ENCODE measurements around the gene IQGAP2. TPM values are rescaled to one million over a fixed set of nuclear protein-coding genes. Genes with fewer than 3 reads are reported as not detected.

Gene IQGAP2
- total RNA-seq, 1 donor = 1.2 TPM

DNA sequence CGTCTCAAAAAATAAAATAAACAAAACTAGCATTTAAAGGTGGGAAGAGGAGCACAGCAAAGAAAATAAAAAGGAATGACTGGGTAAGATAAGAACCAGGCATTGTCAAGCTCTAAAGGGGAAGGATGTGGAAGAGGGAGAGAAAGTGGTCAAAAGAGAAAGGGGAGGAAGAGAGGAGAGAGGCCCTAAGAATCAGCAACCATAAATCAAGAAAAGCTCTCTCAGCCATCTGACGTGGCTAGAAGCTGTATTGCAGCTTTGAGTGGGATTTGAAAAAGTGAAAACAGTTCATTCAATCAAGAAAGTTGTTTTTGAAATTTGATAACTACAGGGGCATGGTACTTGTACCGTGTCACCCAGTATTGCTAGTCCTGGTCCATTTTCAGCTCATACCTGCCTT lies 267.4 kb downstream of the IQGAP2 start:
- DNase-seq (ENCODE audit: low read depth) = no peak
- no peak overlapping the region for H3K4me3 ChIP-seq (ENCODE audit: low read depth, low read length)
- TF ChIP-seq, protein P1, sequence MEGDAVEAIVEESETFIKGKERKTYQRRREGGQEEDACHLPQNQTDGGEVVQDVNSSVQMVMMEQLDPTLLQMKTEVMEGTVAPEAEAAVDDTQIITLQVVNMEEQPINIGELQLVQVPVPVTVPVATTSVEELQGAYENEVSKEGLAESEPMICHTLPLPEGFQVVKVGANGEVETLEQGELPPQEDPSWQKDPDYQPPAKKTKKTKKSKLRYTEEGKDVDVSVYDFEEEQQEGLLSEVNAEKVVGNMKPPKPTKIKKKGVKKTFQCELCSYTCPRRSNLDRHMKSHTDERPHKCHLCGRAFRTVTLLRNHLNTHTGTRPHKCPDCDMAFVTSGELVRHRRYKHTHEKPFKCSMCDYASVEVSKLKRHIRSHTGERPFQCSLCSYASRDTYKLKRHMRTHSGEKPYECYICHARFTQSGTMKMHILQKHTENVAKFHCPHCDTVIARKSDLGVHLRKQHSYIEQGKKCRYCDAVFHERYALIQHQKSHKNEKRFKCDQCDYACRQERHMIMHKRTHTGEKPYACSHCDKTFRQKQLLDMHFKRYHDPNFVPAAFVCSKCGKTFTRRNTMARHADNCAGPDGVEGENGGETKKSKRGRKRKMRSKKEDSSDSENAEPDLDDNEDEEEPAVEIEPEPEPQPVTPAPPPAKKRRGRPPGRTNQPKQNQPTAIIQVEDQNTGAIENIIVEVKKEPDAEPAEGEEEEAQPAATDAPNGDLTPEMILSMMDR (IDR thresholded peaks at IDR 0.05; ENCODE audit: insufficient read depth, low read length) = no peak

DNA sequence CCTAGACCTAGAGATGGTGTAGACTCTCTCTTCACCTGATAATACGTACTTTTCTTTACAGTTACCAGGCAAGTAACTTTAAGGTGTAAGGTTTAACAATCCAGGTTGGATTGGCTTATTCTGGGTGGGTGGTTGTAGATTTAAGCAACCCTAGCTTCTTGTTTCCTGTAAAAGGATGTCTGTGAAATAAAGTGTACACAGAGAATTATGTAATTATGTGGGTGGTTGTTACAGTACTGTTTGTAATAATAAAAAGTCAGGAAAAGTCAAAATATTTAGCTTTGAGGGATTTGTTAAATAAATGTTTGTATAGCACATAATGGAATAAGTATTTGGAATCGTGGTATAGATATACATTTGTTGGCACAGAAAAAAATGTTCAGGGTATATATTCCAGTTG lies 269.2 kb downstream of the IQGAP2 start:
- DNase-seq (ENCODE audit: low read depth) = no peak
- H3K4me3 ChIP-seq (ENCODE audit: low read depth, low read length) = no peak overlapping the region
- TF ChIP-seq, protein P1 (IDR thresholded peaks at IDR 0.05; ENCODE audit: insufficient read depth, low read length) = no peak

DNA sequence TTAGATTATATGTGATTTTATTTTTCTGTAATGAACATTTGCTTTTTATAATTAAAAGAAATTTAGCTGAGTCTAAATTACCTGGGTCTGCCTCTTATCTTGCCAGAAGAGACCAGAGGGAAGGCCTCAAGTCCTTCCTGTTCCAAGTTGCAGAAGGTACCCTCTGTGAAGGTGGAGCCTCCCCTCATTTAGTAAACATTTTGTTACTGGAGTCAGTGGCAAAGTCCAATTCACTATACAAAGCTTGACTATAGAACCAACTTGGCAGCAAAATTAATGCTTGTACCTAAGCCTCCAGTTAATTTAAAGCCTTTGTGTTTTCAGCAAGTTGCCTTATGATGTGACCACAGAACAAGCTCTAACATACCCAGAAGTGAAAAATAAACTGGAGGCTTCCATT lies 270.0 kb downstream of the IQGAP2 start:
- TF ChIP-seq, protein P1 (IDR thresholded peaks at IDR 0.05; ENCODE audit: insufficient read depth, low read length) = no peak
- no peak overlapping the region for H3K4me3 ChIP-seq (ENCODE audit: low read depth, low read length)
- DNase-seq (ENCODE audit: low read depth) = no peak

DNA sequence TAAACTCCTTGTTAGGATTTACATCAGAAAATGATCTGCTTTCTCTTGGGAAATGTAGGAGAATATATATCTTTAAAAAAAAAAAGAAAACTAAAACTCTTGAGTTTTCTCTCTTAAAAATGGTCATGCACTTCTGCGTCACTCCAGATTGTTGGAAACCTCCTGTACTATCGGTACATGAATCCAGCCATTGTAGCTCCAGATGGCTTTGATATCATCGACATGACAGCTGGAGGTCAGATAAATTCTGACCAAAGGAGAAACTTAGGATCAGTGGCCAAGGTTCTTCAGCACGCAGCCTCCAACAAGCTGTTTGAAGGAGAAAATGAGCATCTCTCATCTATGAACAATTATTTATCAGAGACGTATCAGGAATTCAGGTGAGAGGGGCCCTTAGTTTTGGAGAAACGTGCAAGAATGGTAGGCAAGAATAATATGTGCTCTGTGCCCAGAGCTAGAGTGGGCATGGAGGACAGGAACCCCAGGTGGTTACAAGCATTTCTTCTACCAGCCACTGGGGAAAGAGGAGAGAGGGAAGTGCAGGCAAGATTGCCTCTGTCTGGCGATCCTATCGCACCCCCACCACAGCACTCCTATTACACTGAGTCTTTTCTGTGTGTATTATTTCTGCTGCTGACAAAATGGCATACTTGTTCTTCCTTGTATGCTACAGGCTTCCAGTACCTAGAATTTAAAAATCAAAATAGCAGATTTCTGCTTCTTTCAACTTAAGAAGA lies 271.4 kb downstream of the IQGAP2 start:
- no peak overlapping the region for H3K4me3 ChIP-seq (ENCODE audit: low read depth, low read length)
- TF ChIP-seq, protein P1 (IDR thresholded peaks at IDR 0.05; ENCODE audit: insufficient read depth, low read length) = no peak
- DNase-seq (ENCODE audit: low read depth) = no peak

DNA sequence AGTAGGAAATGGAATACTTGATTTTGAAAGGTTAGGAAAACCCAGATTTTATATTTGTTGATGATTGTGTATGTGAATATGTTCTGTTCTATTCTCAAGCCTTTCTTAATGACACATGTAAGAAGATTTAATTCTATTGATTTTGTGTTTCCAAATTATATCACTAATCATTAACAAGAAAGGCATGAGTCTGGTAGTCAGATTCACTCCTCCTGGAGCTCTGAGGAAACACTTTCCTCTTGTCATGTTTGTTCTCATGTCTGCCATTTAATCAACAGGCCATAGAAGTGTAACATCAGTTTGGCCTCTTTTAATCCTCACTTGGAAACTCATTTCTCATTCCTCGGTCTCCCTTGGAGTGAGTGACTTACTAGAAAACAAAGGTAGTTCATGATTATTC lies 272.3 kb downstream of the IQGAP2 start:
- no peak for DNase-seq (ENCODE audit: low read depth)
- H3K4me3 ChIP-seq (ENCODE audit: low read depth, low read length) = no peak overlapping the region
- TF ChIP-seq, protein P1 (IDR thresholded peaks at IDR 0.05; ENCODE audit: insufficient read depth, low read length) = no peak

DNA sequence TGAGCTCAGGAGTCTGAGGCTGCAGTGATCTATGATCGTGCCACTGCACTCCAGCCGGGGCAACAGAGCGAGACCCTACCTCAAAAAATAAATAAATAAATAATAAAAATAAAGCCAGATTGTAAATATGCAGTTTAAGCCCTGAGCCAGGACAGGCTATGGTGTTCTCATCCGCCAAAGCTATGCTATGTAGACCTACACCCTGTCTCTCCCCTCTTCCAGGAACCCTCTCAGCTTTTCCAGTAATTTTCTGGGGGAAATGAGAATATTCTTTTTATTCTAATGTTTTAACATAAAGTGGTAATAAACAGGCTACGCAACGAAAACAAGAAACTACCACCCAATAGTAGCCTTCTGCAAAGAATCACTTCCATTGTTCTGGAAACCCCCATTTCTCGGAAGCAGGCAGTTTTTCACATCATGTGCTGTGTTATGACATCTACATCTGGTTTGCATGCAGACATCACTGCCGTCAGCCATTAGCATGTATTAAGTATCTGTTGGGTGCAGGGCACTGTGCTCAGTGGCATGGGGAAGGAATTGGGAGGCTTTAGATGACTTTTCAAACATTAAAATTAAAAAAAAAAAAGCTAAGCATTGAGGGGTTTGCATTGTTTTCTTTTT lies 274.9 kb downstream of the IQGAP2 start:
- H3K4me3 ChIP-seq (ENCODE audit: low read depth, low read length) = no peak overlapping the region
- TF ChIP-seq, protein P1 (IDR thresholded peaks at IDR 0.05; ENCODE audit: insufficient read depth, low read length) = no peak
- no peak for DNase-seq (ENCODE audit: low read depth)

Data from fibroblast of the aortic adventitia (primary cell).